T-helper 1 cell (primary cell): ENCODE results near the gene AGAP1.

ENCODE experiments used
- DNase-seq, 5 donors: peaks; one replicate each; pipeline ENCODE4 v3.0.0-alpha.2; 2012 to 2020

AGAP1 gene

DNA sequence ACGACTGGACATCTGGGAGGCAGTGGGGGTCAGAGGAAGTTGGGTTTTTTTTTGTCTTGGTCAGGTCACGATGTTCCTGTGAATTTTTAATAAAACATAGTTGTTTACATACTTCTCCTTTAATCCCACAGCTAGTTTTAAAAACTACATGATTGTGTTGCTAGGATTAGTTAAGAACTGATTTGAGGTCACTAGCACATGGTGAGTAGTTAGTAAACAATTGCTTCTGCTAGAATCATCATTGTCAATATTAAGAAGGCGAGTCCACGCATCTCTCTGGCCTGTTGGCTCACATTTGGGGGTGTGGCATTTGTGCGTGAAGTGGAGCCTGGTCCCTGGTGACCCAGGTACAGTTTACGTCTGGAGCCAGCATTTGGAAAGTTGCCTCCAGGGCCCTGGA lies 59.4 kb downstream of the AGAP1 start:
- no peak for DNase-seq

DNA sequence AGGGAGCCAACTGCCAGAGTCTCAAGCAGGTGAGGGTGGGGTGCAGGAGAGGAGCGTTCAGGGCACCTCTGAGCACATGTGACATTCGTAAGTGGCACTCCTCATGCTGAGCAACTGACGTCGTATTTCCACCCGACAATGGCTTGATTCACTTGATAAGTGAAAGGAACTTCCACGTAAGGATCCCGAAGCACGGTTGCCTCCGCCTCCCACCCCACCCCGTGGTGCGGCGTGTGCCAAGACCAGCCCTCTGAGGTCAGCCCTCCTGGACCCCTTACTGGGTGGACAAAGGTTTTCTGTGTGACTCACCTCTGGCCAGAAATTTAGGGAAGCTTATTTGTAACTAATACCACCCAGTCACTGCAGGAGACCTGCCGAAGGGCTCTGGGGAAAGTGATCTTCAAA lies 59.9 kb downstream of the AGAP1 start:
- no peak for DNase-seq

DNA sequence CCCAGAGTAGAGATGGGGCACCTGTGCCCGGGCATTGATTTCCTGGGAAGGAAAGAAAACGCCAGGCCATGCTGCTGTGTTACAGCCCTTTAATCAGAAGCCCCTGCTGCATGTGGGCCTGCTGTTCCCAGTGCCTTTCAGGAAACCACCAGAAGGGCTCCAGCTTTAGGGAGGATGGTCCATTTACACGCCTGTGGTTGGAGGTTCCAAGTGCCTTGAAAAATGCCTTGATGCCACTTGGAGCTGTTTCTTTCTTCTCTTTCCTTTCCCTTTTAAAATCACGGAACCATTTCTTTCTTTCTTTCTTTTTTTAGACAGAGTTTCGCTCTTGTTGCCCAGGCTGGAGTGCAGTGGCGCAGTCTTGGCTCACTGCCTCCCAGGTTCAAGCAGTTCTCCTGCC lies 60.5 kb downstream of the AGAP1 start:
- DNase-seq = no peak

DNA sequence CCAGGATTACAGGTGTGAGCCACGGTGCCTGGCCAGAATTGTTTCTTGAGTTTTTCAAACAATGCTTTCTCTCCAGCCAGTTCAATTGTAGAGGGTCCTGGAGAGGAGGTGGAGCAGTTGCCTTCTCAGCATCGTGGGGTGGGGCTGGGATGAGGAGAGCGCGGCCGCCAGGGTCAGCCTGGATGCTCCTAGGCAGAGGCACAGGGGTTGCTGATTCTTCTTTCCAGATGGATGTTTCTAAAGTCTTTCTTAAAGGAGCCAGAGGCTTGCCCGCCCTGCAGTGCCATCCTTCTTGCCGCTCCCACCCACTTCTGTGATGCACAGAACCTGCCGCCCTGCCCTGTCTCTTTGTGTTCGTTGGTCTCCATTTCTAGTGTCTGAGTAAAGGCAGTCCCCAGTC lies 61.1 kb downstream of the AGAP1 start:
- no peak for DNase-seq

DNA sequence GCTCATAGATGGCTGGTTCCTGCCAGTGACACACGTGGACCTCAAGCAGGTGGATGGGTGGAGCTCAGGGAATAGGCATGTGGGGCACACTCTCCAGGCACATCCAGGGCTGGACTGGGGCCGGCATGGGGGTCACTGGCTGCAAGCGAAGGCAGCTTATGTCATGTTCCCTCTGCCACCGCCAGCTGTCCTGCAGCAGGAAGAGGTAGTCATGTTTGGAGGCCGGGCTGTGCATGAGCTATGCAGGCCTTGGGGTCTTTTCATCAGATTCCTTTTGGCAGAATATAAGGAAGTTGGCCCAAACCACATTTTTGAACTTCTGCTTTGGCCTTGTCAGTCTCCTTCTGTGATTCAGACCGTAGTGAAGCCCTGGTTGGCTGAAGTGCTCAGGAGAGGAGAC lies 61.5 kb downstream of the AGAP1 start:
- no peak for DNase-seq

DNA sequence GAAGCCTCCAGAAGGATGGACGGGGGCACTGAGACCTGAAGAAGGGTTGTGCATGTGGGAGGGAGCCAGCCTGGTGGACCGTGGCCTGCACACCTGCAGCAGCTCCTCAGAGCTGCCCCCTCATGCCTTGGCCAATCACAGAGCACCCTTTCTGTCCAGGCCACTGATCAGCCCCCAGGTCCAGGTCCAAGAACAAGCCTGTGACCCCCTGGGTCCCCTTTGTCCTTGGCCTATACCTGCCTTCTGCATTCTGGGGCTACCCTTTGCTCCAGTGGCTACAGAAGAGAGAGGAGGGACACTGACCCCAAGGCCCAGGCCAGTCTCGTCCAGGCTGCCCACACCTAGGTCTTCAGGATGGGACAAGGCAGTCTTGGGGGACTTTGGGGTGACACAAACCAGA lies 62.2 kb downstream of the AGAP1 start:
- no peak for DNase-seq

DNA sequence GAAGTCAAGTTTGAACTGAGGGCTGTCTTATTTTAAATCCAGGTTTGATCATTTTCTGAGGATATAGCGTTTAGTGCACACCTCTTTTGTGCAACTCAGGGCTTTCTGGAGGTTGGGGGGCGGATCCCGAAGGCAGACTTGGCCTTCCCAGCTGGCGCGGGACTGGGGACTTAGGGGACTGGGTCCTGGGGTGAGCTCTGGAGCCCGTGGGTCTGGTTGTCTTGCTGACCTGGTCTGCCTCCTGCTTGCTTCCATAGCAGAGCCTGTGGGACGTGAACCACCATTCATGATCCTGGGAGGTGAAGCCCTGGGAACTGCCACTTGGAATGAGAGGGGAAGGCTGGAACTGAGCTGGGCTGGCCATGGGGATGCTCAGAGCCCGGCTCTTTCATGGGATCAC lies 63.1 kb downstream of the AGAP1 start:
- no peak for DNase-seq

DNA sequence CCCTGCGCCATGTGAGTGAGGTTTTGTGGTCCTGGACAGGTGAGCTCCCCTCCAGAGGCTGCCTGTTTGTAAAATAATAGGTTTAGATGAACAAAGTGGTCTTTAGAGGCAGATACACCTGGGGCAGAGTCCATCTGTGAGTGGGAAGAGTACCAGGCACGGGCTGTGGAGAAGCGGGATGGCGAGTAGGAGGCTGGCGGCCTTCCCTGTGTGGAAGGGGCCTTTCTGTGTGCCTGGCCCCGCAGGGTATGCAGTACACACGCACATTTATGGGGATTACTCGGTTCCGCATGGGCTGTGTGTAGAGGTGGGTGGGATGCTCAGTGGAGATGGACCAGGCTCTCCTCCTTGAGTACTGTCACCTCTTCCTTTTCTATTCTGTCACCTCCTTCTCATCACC lies 64.1 kb downstream of the AGAP1 start:
- DNase-seq = no peak

DNA sequence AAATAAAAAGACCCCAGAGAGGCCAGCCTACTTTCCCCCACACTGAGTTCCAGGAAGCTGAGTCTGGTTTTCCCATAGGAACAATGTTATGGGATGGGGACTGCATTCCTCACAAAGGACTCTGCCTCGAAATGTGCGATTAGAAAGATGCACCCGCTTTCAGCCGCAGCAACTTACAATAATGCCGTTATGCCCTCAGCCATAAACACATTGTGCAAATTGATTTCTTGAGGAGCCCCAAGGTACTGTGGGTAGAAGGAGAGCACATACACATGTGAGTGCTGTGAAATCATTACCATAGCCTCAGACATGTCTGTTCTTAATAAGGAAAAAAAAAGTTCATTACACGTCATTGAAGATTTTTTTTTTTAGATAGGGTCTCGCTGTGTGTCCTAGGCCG lies 64.7 kb downstream of the AGAP1 start:
- DNase-seq = no peak

DNA sequence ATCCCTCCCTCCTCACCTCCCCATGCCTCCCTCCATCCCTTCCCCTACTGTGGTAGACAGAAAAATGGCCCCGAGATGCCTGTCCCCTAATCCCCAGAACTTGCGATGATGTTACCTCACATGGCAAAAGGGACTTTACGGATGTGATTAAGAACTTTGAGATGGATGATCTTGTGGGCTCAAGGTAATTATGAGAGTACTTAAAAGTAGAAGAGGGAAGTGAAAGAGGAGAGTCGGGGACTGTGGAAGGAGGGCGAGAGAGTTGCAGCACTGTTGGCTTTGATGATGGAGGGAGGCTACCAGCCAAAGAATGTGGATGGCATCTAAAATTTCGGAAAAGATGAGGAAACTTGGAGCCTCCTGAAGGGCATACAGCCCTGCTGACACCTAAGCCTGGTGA lies 66.5 kb downstream of the AGAP1 start:
- no peak for DNase-seq

DNA sequence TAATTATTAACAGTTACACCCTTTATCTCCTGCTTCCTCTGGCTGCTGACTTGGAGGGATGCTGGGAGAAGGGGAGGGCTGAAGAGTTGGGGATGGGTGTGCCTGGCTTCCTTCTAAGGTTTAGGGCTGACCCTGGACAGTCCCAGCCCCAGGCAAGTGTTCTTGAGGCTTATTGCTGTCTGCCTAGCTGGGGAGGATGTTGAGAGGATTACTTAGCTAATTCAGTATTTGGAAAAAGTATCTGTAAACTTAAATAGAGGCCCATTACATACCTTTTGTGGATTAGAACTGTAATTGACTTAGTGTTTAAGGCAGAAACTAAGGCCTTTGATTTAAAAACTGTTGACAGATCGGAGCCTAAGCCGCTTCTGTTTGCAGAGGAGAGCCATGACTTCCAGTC lies 67.6 kb downstream of the AGAP1 start:
- DNase-seq = no peak

DNA sequence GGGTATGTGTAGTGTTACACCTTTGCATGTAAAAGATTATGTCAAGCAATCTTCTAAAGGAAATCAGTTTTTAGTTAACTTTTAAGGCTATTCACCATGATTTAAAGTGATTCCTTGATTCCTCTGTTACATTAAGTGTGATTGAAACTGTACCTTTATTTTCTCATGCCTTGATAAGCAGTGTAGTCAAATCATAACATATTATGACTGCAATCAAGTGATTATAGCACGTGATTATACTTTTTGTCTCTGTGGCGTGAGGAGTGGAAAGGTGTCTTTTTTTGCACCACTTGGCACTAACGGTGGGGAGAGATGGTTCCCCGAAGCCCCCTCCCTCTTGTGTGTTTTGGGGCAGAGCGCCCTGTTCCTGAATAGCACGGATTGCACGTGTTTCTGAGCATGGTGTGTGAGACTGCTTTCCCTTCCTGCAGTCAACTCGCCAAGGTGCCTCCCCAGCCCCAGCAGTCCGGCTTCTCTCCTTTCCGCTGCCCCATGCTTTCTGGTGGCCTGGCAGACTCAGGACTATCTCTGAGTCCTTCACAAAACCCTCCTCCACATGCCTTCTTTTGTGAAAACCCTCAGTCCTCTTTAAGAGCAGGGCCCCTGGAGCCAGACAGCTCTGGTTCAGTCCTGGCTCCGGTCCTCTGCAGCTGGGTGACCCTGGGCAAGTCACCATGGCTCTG lies 68.4 kb downstream of the AGAP1 start:
- DNase-seq = no peak

DNA sequence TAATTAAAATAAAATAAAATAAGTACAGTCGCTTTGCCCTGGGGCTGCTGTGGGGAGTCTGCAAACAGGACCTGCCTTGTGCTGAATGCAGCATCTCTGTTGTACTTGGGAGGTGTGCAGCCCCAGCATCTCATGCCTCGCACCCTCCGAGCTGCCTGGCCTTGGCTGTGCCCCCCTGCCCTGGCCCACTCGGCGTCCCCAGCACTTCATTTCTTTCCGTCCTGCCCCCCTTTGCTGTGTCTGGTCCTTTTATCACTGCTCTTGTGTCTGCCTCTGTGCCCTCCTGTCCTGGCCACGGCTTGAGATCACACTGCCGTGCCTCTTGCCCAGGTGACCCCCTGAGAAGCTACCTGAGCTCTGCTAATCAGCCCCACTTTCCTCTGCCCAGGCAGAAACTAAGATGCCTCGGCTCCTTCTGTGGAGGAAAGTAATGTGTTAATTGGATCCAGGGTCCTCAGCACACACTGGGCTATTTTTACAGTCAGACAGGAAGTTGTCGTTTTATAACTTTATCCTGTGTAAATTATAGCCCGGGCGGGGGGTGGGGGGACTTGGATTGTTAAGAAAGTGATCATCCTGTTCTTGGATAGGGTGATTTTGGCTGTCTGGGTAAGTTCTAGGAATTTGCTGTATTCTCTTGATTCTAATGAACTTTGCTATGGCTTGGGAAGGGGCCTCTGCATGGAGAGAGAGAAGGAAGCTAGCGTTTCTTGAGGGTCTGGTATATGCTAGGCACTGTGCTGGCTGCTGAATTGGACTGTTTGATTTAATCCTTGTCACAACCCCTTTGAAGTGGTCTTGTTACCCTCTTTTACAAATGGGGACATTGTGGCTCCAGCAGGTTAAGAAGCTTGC lies 69.4 kb downstream of the AGAP1 start:
- DNase-seq = no peak

DNA sequence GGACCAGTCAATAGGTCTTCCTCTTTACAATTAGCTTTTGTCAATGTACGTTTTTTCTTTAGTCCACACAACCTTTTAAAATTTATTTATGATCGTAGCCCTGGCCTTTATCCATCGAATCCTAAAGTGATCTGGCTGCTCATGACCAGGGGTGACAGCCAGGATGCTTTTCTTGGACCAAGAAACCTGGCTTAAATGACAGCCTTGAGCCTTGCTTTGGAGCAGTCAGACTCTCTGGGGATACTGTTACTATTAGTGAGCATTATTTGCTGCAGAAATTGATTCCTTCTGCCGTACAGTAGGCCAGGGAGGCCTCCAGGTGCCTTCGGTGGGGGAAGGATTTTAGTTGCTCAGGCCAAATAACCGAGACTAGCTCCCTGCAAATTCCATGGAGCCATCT lies 70.2 kb downstream of the AGAP1 start:
- no peak for DNase-seq

DNA sequence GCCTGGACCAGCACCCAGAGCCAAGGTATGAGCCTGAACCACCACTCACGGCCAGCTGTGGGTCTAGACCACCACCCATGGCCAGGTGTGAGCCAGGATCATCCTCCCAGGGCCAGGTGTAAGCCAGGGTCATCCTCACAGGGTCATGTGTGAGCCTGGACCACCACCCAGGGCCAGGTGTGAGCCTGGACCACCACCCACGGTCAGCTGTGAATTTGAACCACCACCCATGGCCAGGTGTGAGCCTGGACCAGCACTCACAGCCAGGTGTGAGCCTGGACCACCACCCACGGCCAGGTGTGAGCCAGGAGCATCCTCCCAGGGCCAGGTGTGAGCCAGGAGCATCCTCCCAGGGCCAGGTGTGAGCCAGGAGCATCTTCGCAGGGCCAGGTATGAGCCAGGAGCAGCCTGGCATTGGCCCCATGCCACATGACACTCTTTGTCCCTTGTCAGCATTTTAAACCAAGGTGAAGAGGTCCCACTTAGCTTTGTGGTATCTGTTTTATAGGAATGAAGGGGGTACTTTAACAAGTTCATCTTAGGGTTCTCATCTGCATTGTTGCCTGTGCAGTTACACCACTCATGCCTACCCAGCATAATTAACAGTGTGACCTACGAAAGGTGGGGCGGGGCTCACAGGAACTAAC lies 71.2 kb downstream of the AGAP1 start:
- no peak for DNase-seq

DNA sequence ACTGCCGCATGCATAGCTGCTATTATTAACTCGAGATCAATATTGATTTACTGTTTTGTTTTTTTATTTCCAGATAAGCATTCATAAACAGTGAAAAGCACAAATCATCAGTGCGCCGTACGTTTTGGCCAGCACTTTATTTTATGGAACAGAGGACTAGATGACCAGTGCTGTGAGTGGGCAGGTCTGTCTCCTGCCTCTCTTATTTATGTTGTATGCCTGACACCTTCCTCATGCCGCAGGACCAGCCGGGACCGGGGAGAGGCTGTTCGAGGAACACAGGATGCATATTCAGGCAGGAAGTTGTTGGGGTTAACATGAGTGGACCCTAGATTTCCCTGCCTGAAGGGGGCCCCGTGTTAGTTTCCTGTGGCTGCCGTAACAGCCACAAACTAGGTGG lies 72.6 kb downstream of the AGAP1 start:
- DNase-seq = no peak

DNA sequence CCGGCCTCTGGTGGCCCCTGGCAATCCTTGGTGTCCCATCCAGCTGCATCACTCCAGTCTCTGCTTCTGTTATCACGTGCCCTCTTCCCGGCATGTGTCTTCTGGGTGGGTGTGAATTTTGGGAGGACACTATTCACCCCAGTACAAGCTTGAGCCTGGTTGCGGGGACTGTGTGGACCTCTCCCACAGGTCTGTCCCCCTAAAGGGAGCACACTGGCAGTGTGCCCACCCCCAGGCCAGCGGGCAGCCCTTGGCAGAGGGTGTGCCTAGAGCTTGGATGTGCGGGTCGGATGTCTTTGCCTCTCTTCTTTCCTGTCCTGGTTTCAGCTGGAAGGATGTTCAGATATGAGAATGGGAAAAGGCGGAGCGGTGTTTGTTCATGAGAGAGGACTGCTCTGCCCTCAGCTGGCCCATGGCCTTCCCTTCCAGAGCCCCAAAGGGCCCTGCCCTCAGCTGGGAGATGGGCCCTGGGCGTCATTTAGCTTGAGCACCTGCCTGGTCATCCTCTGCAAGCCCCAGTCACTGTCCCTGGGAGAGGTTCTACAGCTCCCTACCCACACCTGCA lies 73.2 kb downstream of the AGAP1 start:
- no peak for DNase-seq

DNA sequence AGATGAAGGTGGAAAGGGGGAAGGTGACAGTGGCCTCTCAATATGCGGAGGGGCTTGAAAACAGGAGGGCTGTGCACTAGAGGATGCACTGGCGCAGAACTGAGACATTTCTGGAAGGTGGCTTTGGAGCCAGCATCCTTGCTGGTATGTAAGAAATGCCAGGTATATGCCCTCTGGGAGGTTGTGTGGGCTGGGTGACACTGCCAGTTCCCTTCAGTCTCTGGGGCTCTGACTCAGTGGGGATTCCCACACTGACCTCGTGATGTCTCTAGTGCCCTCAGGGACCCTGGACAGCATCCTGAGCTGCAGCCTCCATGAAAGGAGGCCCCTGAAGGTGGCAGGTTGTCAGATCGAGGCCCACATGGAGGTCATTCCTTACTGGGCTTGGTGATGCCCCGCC lies 74.0 kb downstream of the AGAP1 start:
- no peak for DNase-seq

DNA sequence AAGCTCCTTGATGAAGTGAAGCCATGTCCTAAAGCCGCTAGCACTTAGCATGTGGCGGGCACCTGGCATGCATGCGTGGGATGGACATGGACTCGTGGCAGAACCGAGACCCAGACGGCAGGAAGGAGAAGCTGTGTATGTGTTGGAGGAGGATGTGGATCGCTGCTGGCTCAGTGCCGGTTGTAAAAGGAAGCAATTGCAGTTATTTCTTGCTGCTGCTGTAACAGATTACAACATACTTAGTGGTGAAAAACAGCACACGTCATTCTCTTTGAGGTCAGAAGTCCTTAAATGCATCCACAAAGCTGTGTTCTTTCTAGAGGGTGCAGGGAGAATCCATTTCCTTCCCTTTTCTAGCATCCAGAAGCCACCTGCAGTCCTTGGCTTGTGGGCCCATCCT lies 74.6 kb downstream of the AGAP1 start:
- no peak for DNase-seq

DNA sequence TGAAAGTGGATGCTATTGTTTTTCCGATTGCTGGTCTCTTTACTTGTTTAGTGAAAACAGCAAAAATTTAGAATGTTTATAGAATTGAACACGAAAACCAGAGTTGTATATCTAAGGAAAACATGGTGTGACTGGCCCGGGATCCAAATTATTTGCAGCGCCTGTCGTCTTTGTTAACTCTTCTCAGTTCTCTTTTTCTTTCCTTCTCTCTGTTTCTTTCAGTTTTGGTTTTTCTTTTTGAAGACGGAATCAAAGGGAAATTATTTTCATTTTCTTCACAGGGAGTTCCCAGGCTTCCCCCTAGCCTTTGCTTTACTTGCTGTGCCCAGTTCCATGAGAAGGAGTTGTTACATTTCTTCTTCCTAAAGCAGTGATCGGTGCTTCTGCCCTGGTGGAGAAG lies 76.0 kb downstream of the AGAP1 start:
- no peak for DNase-seq

DNA sequence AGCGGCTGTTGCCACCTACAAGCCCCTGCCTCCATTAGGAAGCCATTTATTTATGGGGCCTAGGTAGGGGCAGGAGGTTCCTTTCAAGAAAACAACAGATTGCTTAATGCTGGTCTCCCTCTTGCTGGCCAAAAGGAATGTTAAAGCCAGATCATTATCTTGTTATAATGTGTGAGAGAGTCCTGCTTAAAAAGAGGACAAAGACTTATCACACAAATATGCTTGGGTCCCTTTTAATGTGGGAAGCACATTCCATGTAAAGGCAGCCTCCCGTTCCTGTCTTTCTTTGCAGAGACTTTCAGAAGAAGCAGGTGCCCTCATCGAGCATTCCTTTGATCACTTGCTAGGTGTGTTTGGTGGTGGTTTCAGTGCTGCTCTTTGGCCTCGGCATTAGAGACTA lies 76.4 kb downstream of the AGAP1 start:
- no peak for DNase-seq

DNA sequence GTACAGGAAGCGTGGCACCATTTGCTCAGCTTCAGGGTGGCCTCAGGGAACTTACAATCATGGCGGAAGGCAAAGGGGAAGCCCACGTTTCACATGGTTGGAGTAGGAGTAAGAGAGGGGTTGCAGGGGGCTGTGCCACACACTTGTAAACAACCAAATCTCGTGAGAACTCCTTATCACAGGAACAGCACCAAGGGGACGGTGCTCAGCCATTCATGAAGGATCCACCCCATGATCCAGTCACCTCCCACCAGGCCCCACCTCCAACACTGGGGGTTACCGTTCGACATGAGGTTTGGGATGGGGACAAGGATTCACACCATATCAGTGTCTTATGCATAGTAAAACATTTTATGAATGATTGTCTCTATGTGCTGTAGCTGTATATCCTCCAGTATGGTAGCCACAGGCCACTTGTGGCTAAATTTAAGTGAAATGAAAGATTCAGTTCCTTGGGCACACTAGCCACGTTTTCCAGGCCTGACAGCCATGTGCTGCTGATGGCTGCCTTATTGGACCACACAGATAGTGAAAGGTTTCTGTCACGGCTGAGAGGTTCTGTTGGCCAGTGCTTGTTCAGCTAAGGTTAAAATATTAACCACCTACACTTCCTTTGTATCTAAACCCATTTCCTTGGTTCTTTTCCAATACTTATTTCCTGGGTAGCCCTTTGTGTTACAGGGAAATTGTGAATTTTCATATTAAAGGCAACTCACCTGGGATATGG lies 77.3 kb downstream of the AGAP1 start:
- no peak for DNase-seq

DNA sequence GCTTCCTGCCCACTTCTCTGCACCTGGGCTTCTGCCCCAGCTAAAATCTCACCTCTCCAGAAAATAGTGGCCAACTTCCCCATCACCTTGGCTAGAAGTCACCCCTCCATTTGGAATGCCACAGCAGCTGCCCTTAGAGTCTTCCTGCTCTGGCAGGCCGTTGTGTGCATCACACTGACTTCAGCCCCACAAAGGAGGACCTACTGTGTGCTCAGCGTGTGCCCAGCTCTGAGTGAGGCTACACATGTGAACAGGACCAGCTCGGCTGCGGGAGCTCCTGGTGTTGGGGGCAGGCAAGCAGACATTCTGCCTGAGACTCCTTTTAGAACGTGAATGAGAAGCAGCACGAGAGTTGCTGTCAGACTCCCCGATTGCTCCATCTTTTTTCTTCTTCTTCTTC lies 78.7 kb downstream of the AGAP1 start:
- no peak for DNase-seq
